GM23338 (cell line): ENCODE measurements around the gene SMG6. TPM values are rescaled to one million over a fixed set of nuclear protein-coding genes. Genes with fewer than 3 reads are reported as not detected.
A peak's percentile ranks its signal among the peaks of the same experiment; 100 is the strongest.

Experiments used
- ATAC-seq: fragments of 200-7000 bp; cut with Tn5 transposase; 3 replicates; pipeline ENCODE4 v1.9.1; 2020
- DNase-seq: peaks from one replicate; pipeline ENCODE4 v3.0.0-alpha.2; 2015; ENCODE audit warnings: low spot score
- H2AFZ ChIP-seq: fragments of 200-600 bp; sonication (generic); 2 replicates; pipeline ENCODE4 v1.8.0; 2016; ENCODE audit warnings: antibody characterized with exemption, mild to moderate bottlenecking, moderate library complexity
- H3F3A ChIP-seq: fragments of 200-600 bp; sonication (generic); replicated peaks from 2 replicates; pipeline ENCODE4 v1.8.0; 2017; ENCODE audit warnings: antibody characterized with exemption, mixed run types, low read depth
- H3K27ac ChIP-seq: fragments of 200-600 bp; sonication (generic); 2 replicates; pipeline ENCODE4 v1.6.1; 2016; ENCODE audit warnings: low read depth
- H3K27me3 ChIP-seq: fragments of 200-600 bp; sonication (generic); 2 replicates; pipeline ENCODE4 v1.8.0; 2016; ENCODE audit warnings: mild to moderate bottlenecking, mixed run types, moderate library complexity; ENCODE audit not compliant: insufficient read depth
- H3K36me3 ChIP-seq: fragments of 200-600 bp; sonication (generic); 2 replicates; pipeline ENCODE4 v1.8.0; 2016; ENCODE audit warnings: mild to moderate bottlenecking; ENCODE audit not compliant: insufficient read depth
- H3K4me1 ChIP-seq: fragments of 200-600 bp; sonication (generic); 2 replicates; pipeline ENCODE4 v1.8.0; 2016; ENCODE audit warnings: mild to moderate bottlenecking, moderate library complexity; ENCODE audit not compliant: insufficient read depth
- H3K4me2 ChIP-seq: fragments of 200-600 bp; sonication (generic); 2 replicates; pipeline ENCODE4 v1.7.1; 2017; ENCODE audit warnings: mixed run types
- H3K4me3 ChIP-seq: fragments of 200-600 bp; sonication (generic); 2 replicates; pipeline ENCODE4 v1.6.1; 2016; ENCODE audit warnings: mixed run types
- H3K79me2 ChIP-seq: fragments of 200-600 bp; sonication (generic); replicated peaks from 2 replicates; pipeline ENCODE4 v1.8.0; 2017; ENCODE audit warnings: mild to moderate bottlenecking; ENCODE audit not compliant: insufficient read depth
- H3K9me2 ChIP-seq: fragments of 200-600 bp; sonication (generic); 2 replicates; pipeline ENCODE4 v1.8.0; 2017; ENCODE audit not compliant: insufficient read depth
- H4K20me1 ChIP-seq: fragments of 200-600 bp; sonication (generic); replicated peaks from 2 replicates; pipeline ENCODE4 v1.8.0; 2017; ENCODE audit warnings: mild to moderate bottlenecking; ENCODE audit not compliant: insufficient read depth
- H3K27ac Mint-ChIP-seq: 2 replicates; pipeline ENCODE4 v1.8.0; 2020; ENCODE audit warnings: inconsistent platforms, mild to moderate bottlenecking, moderate library complexity, mixed read lengths
- H3K27me3 Mint-ChIP-seq: 3 replicates; pipeline ENCODE4 v1.8.0; 2022; ENCODE audit warnings: low read depth, mild to moderate bottlenecking, moderate library complexity, mixed read lengths, inconsistent platforms; ENCODE audit not compliant: insufficient read depth, poor library complexity
- H3K36me3 Mint-ChIP-seq: 3 replicates; pipeline ENCODE4 v1.8.0; 2021; ENCODE audit warnings: low read depth, mild to moderate bottlenecking, inconsistent platforms, moderate library complexity, mixed read lengths
- H3K4me1 Mint-ChIP-seq: 3 replicates; pipeline ENCODE4 v1.8.0; 2020; ENCODE audit warnings: mild to moderate bottlenecking, inconsistent platforms, mixed read lengths
- H3K4me3 Mint-ChIP-seq: 3 replicates; pipeline ENCODE4 v1.8.0; 2021; ENCODE audit warnings: moderate library complexity, mild to moderate bottlenecking, inconsistent platforms, mixed read lengths
- H3K9me3 Mint-ChIP-seq: 3 replicates; pipeline ENCODE4 v1.8.0; 2020; ENCODE audit warnings: moderate library complexity, mild to moderate bottlenecking, inconsistent platforms, mixed read lengths
- CREB1 ChIP-seq: fragments of 250-450 bp; sonication (Bioruptor Pico); IDR thresholded peaks from 2 replicates; pipeline ENCODE4 v1.5.0; 2020; ENCODE audit warnings: low read depth, mild to moderate bottlenecking, moderate library complexity
- EZH2 ChIP-seq: fragments of 200-600 bp; sonication (generic); IDR thresholded peaks from one replicate; pipeline ENCODE4 v1.8.0; 2017; ENCODE audit warnings: antibody characterized with exemption, mild to moderate bottlenecking, low read depth; ENCODE audit not compliant: unreplicated experiment
- EZH2phosphoT487 ChIP-seq: fragments of 200-600 bp; sonication (generic); IDR thresholded peaks from one replicate; pipeline ENCODE4 v1.8.1; 2018; ENCODE audit warnings: antibody characterized with exemption; ENCODE audit not compliant: unreplicated experiment
- JUNB ChIP-seq: IDR thresholded peaks from one replicate; pipeline ENCODE4 v1.6.1; 2016; ENCODE audit warnings: antibody characterized with exemption; ENCODE audit not compliant: unreplicated experiment
- NANOG ChIP-seq: IDR thresholded peaks from 2 replicates; pipeline ENCODE4 v1.6.1; 2016; ENCODE audit warnings: antibody characterized with exemption, borderline replicate concordance
- POLR2AphosphoS5 ChIP-seq: IDR thresholded peaks from 2 replicates; pipeline ENCODE4 v1.6.1; 2016; ENCODE audit warnings: antibody characterized with exemption, low read depth
- STAT1 ChIP-seq: IDR thresholded peaks from one replicate; pipeline ENCODE4 v1.6.1; 2016; ENCODE audit warnings: antibody characterized with exemption; ENCODE audit not compliant: unreplicated experiment
- ZNF331 ChIP-seq: fragments of 250-450 bp; sonication (Bioruptor Pico); IDR thresholded peaks from 2 replicates; pipeline ENCODE4 v1.5.0; 2020; ENCODE audit warnings: low read depth, mild to moderate bottlenecking, moderate library complexity
- polyA plus RNA-seq: library from polyadenylated mRNA; unstranded; fragments of >200 nt; fragmentation: Nextera tagmentation; extraction: Ambion mirVana; gene quantifications from 2 replicates; pipeline ENCODE4 v1.2.1, GENCODE V29; 2016
- total RNA-seq: library from RNA; depleted of rRNA; stranded (reverse); fragments of >200 nt; shearing (Covaris generic); gene quantifications from 2 replicates; pipeline ENCODE4 v1.2.3, GENCODE V29; 2014
- TF ChIP-seq, protein P1 (sequence below): IDR thresholded peaks from one replicate; pipeline ENCODE4 v1.6.1; 2018; ENCODE audit warnings: antibody characterized with exemption; ENCODE audit not compliant: unreplicated experiment

Gene SMG6
- total and polyA plus RNA-seq, 2 experiments from 2014 or later: 10.4 to 43.1 TPM

DNA sequence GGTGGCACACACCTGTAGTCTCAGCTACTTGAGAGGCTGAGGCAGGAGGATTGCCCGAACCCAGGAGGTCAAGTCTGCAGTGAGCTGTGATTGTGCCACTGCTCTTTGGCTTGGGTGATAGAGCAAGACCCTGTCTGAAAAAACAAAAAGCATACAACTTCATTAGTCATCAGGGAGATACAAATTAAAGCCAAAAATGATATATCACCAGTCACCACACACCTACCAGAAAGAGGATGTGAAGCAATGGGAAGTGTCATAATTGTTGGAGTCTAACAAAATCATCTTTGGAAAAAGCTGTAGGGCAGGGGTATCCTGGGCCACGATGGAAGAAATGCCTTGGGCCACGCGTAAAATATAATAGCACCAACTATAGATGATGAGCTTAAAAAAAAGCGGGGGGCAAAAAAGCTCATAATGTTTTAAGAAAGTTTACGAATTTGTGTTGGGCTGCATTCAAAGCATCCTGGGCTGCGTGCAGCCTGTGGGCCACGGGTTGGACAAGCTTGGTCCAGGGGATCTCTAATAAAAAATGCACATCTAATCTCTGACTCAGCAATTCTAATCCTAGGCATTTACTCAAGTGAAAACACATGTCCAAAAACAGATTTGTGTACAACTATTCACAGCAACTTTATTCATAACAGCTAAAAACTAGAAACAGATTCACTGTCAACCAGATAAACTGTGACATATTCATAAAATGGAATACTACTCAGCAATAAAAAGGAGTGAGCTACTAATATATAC is 182.8 kb downstream of the SMG6 start:
- Histone ChIP-seq H4K20me1 (no peaks in the 10 kb centered on the region; the same call in 1 of the 2 replicates), H3K4me1 (peaks cover 20% of the 10 kb centered on the region), H3K9me2 (no peaks in the 10 kb centered on the region), H3F3A (no peaks in the 10 kb centered on the region; the same call in 1 of the 2 replicates), H3K27me3 (no peaks in the 10 kb centered on the region), H3K4me3 (no peak overlapping the region), H3K36me3 (no peaks in the 10 kb centered on the region), H2AFZ (no peak overlapping the region), H3K4me2 (no peak overlapping the region), H3K27ac (no peak overlapping the region), H3K79me2 (no peaks in the 10 kb centered on the region)
- TF ChIP-seq, protein P1, sequence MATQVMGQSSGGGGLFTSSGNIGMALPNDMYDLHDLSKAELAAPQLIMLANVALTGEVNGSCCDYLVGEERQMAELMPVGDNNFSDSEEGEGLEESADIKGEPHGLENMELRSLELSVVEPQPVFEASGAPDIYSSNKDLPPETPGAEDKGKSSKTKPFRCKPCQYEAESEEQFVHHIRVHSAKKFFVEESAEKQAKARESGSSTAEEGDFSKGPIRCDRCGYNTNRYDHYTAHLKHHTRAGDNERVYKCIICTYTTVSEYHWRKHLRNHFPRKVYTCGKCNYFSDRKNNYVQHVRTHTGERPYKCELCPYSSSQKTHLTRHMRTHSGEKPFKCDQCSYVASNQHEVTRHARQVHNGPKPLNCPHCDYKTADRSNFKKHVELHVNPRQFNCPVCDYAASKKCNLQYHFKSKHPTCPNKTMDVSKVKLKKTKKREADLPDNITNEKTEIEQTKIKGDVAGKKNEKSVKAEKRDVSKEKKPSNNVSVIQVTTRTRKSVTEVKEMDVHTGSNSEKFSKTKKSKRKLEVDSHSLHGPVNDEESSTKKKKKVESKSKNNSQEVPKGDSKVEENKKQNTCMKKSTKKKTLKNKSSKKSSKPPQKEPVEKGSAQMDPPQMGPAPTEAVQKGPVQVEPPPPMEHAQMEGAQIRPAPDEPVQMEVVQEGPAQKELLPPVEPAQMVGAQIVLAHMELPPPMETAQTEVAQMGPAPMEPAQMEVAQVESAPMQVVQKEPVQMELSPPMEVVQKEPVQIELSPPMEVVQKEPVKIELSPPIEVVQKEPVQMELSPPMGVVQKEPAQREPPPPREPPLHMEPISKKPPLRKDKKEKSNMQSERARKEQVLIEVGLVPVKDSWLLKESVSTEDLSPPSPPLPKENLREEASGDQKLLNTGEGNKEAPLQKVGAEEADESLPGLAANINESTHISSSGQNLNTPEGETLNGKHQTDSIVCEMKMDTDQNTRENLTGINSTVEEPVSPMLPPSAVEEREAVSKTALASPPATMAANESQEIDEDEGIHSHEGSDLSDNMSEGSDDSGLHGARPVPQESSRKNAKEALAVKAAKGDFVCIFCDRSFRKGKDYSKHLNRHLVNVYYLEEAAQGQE: no peak
- no peak for TF ChIP-seq EZH2
- no peak for TF ChIP-seq CREB1 (CRISPR knock-in tag)
- no peak for TF ChIP-seq ZNF331 (CRISPR knock-in tag)
- no peak for TF ChIP-seq JUNB
- no peak for TF ChIP-seq EZH2phosphoT487
- H3K36me3 Mint-ChIP-seq: no peaks in the 10 kb centered on the region
- no peak overlapping the region; the same call in 1 of the 2 replicates for H3K27ac Mint-ChIP-seq
- H3K4me3 Mint-ChIP-seq: no peak overlapping the region
- H3K27me3 Mint-ChIP-seq: no peaks in the 10 kb centered on the region
- no peak for DNase-seq
- H3K9me3 Mint-ChIP-seq: no peaks in the 10 kb centered on the region
- ATAC-seq: no peak
- peaks cover 34% of the 10 kb centered on the region for H3K4me1 Mint-ChIP-seq

GRCh38 chr17:2113279-2113622 is 190.3 kb downstream of the SMG6 start:
- Histone ChIP-seq H4K20me1 (no peaks in the 10 kb centered on the region), H3K4me3 (no peak overlapping the region), H3K27me3 (no peaks in the 10 kb centered on the region), H3K4me1 (no peaks in the 10 kb centered on the region), H3K4me2 (no peak overlapping the region), H3K27ac (0 out of 2 replicates have a peak overlapping the region, but pooled peaks have one; percentile 55), H3K36me3 (no peaks in the 10 kb centered on the region), H3K79me2 (no peaks in the 10 kb centered on the region; the same call in 1 of the 2 replicates), H2AFZ (no peak overlapping the region), H3F3A (no peaks in the 10 kb centered on the region), H3K9me2 (no peaks in the 10 kb centered on the region)
- TF ChIP-seq, protein P1: no peak
- TF ChIP-seq ZNF331 (CRISPR knock-in tag): no peak
- no peak for TF ChIP-seq STAT1
- TF ChIP-seq POLR2AphosphoS5: no peak
- TF ChIP-seq EZH2phosphoT487: no peak
- TF ChIP-seq NANOG: no peak
- no peaks in the 10 kb centered on the region for H3K9me3 Mint-ChIP-seq
- ATAC-seq: no peak
- H3K4me3 Mint-ChIP-seq: no peak overlapping the region
- peaks cover 1% of the 10 kb centered on the region for H3K27me3 Mint-ChIP-seq
- H3K4me1 Mint-ChIP-seq: peaks cover 4% of the 10 kb centered on the region; the same call in 1 of the 3 replicates
- no peak for DNase-seq
- no peak overlapping the region for H3K27ac Mint-ChIP-seq
- H3K36me3 Mint-ChIP-seq: no peaks in the 10 kb centered on the region
